Eye (tissue), 1 donor: ENCODE results near the gene PDE4D.
"Not testable (repeated sequence)": the region's sequence is repeated elsewhere in the genome, so short reads cannot be mapped to it uniquely, and the experiment has no call there.

Source experiments
- DNase-seq: peaks from one replicate; pipeline ENCODE4 v3.0.0-alpha.2; 2015

Gene PDE4D

DNA sequence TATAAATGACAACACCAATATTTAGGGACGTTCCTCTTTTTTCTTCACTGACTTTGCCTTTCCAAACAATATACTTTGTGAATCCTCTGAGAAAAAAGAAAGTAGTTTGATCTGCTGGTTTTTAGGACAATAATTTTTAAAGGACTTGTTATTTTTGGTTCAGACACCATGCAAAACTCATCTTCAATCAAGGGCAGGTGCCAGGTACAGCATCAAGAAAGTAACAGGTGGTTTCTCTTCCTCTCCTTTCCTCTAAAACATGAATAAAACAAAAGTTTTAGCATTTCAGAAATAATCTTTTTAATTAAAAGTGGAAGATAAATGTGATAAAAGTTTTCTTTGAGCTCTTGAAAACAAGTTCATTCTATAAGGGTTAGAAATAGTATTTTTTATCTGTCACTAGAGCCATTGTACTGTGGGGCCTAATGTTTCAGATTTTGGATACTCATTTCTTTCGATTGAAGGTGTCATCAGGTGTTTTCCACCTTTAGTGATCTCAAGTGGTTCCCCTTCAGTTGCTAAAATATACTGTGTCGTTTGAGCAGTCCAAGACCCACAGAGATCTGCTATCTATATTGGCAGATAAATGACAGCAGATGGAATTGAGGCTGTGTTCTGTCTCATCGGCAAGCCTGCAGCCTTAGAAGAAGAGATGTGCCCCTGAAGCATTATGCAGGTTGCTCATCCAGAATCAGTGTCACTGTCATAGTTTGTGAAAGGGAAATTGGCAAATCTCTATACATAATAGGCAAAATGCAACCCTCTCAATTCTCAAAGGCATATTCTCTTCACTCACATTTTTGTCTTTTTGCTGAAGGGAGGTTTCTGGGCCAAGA is 499.7 kb downstream of the PDE4D start:
- DNase-seq: no peak

DNA sequence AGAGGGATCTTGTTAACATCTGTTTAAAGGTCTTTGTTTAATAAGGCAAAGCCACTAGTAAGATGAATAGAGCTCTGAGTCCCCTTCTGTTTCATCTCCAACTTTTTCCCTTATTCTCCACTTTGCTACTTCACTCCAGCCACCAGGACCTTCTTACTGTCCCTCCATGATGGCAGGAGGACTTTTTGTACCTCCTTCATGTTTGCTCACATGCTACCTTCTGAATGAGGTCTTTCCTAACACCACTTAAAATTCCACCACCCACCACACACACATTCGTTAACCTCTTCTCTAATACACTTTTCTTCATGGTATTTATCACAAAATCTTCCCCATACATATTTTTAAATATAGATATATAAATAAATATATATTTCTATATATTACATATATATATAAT is 501.9 kb downstream of the PDE4D start:
- DNase-seq: no peak

DNA sequence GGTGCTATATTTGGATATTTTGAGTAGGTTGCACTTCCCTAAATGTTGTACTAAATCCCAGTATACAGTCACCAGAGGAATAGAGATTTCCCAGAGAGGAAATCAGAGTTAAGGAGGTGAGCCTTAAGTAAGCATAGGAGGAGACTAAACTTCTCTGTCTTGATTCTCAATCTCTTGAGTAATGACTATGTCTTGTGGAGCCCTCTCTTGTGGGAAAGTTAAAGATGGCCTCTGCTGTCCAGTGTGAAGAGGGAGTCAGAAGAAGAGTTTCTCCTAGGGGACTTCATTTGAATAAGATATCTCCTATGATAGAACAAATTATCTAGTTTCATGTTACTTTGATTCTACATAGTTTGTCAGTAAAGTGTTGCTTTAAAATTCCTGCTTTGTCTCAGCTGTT is 502.5 kb downstream of the PDE4D start:
- no peak for DNase-seq

DNA sequence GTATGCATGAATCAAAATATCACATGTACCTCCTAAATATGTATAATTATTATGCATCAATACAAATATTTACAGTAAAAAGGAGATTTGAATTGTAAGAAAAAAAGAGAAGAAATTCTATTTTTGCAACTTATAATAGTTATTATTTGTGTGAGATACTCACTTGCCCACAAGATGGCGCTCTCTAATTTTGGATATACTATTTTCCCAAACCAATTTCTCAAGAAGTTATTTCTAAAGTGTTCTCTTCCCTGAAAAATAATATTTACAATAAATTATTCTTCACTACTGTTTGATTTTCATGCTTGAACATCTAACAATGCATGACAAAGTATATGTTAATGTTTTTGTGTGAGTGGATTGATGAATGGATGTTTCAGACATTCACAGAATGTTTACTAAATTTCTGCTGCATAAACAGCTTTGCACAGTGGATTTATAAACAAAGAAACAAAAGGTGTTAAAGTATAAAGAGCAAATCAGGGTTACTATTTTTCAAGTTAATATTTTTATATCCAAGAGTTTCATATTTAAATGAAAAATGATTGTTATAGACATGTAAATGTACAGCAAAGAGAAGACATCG is 503.4 kb downstream of the PDE4D start:
- DNase-seq: peak; percentile 77

DNA sequence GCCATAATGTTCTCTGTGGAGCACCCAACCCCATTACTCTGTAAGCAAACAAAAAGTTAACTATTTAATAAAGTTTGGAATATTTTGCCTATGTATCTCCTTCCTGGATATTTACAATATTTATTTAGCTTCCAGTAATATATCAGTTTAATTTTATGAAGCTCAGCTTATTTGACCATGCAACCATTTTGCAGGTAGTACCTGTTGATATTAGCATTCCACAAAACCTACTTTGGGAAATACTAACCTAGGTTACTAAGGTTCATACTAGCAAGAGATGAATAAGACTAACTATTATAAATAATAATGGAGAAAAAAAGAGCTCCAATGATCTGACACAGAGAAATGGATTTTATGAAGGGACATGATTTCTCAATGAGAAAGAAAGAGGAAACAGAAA is 506.4 kb downstream of the PDE4D start:
- DNase-seq: no peak

DNA sequence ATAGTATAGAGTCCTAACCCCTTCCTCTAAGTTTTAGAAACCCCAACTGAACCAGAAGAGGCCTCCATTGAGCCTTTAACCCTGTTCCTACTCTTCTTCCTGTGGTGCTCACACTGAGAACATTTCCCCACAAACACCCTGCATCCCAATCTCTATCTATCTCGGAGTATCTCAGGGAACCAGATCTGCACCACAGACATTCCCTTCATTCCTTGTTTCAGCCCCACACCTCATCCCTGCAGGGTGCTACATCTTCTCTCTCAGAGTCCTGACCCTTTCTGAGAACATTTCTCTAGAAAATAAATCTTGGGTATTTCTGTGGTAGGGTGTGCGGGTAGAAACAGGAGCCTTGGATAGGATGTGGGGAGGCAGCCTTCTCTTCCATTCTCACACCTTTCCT is 507.8 kb downstream of the PDE4D start:
- no peak for DNase-seq

DNA sequence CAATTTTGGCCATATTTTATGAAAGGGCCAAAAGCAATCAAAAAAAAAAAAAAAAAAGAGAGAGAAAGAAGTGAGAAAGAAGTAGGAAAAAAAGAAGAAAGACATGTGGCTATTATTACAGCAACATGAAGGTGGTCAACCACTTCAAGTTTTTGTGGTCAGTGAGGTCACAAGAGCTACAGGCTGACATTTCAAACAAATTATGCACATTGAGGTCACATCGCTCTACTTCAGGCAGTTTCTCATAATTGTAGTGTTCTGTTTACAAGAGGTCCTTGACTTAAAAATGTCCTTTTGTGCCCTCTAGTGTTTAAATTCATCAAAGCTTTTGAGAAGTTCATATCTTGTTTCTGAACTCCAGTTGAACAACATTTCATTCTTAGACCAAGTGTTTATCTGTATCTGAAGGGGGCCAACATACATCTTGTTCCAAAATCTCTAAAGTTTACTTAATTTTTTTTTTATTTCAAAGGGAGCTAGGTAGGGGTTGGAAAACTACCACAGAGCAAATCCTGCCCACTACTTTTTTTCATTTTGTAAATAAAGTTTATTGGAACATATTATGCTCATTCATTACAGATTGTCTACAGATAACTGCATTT is 513.1 kb downstream of the PDE4D start:
- DNase-seq: peak; percentile 82

DNA sequence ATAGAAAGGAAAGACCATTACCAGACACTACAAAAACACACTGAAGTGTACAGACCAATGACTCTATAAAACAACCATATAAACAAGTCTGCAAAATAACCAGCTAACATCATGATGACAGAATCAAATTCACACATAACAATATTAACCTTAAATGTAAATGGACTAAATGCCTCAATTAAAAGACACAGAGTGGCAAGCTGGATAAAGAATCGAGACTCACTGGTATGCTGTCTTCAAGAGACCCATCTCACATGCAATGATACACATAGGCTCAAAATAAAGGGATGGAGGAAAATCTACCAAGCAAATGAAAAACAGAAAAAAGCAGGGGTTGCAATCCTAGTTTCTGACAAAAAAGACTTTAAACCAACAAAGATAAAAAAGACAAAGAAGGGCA is 519.5 kb downstream of the PDE4D start:
- not testable (repeated sequence) for DNase-seq

DNA sequence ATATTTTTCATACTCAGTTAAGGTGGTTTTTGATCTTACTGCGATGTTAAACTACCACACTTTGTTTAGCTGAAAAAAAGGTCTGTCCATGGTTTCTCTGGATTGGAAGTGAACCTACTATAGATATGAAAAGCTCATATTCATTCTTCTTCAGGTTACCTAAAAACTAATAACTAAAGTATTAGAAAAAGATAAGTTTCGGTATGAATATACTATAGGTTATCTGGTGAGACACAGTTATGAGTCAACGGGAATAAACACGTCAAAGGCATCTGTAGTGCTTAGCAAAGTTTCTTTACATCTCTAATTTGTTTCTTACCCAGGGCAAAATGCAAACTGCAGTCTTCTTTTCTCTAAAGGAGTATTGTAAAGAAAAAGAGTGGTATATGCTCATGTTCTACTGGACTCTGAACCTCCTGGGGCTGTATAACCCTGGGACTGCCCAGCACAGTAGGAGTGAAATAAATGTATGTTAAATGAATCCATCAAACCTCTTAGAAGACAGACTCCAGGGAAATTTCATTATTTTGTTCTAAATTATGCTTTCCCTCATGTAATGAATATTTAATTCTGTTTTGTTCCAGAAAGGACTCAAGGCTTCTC is 521.9 kb downstream of the PDE4D start:
- no peak for DNase-seq

DNA sequence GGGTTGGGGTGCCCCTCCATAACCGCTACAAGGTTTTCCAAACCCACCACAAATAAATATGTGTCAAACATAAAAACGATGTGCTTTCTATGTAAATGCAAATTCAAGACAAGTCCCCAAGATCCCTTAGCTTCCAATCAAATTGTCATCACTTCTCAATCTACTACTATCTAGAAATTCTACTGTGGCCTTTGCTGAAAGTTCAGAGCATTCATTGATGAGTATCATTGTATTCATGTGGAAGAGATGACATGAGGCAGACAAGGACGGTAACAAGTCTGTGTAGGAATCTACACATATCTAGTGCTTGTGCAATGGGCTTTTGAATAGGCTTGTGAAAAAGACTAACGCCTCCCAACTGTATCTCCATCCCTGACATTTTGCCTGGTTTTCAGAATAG is 524.6 kb downstream of the PDE4D start:
- DNase-seq: no peak

DNA sequence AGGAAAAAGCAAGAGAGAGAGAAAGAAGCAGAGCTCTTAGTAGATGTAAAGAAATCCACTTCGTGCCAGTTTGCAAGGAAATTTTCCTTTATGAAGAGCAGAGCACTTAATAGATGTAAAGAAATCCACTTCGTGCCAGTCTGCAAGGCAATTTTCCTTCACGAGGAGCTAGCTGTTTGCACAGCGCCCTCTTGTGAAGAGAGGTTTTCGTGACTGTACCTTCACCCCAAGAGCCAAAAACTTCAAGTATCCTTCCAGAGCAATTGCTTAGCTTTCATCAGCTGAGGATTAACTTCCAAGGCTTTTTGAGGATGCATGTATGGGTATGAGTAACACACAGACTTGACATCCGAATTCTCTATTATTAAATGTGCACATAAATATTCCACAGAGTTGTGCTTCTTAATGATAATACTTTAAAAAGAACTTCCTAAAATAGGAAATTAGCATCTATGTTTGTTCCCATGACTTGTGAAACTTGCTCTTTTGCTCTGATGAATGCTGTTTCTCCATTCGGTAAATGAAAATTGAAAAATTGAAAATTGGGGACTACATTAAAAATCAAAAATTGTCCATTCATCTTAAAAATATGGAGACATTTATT is 525.6 kb downstream of the PDE4D start:
- peak; percentile 85 for DNase-seq

DNA sequence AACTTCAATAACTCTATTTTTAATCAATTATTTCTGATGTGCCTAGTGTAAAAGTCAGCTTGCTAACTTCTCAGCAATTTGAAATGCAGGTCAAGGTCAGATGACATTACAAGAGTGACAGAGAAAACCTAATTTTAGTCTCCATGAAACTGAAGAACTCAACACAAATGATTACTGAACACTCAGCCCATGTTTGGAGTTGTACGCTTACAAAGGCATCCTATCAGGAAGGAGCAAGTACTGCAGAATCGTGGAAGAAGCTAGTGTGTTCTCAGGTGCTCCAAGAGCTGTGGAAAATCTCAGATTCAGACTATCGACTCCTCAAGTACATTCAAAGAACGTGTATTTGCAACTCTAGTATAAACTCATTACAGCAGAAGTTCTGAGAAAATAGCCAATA is 526.7 kb downstream of the PDE4D start:
- DNase-seq: no peak

DNA sequence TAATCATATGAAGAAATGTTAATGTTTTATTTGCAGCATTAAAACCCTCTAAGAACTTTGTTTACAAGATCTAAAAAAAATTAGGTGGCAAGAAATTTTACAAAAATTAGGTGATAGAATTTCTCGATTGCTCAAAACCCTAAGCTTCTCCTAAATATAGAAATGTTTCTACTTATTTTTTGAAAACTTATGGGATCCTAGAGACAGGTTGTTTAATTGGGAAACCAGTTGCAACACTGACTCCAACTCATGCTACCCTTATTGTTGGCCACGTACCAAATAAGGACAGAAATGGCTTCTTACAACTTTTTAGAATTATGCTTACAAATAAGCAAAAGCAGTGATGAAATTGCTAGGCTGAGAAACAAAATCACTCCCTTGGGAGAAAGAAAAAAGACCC is 531.1 kb downstream of the PDE4D start:
- DNase-seq: no peak

DNA sequence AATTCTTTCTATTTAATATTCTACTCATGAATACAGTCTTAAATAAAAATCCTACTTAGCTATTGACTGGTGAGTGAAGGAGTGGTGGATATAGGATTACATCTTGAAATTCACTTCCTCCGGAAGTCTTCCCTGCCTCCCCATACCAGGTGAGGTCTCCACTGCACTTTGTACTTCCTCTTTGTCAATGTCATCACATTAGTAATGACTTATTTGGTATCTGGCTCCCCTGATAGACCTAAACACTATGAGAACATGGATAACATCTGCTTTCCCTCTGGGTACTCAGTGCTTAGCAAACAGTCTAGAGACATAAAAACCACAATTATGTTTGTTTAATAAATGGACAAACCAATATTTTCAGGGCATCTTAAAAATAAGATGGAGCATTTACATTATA is 532.1 kb downstream of the PDE4D start:
- DNase-seq: no peak

DNA sequence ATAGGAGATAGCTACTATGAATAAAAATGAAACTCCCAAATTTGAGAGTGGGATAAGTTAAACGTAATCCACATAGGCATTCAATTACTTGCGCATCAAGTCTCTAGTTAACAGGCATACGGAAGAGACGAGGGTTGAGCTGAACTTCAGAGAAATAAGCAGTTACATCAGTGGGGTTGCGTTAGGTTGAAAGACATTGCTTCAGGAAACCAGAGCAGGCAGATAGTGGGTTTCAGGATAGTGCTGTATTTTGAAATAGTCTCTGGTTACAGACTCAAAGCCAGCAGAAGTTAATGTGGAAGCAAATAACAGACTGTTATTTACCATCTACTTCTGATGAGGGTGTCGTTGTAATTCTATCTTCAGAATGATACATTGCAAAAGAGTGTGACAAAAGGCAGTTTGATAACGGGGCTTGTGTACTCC is 533.4 kb downstream of the PDE4D start:
- DNase-seq: peak; percentile 70

DNA sequence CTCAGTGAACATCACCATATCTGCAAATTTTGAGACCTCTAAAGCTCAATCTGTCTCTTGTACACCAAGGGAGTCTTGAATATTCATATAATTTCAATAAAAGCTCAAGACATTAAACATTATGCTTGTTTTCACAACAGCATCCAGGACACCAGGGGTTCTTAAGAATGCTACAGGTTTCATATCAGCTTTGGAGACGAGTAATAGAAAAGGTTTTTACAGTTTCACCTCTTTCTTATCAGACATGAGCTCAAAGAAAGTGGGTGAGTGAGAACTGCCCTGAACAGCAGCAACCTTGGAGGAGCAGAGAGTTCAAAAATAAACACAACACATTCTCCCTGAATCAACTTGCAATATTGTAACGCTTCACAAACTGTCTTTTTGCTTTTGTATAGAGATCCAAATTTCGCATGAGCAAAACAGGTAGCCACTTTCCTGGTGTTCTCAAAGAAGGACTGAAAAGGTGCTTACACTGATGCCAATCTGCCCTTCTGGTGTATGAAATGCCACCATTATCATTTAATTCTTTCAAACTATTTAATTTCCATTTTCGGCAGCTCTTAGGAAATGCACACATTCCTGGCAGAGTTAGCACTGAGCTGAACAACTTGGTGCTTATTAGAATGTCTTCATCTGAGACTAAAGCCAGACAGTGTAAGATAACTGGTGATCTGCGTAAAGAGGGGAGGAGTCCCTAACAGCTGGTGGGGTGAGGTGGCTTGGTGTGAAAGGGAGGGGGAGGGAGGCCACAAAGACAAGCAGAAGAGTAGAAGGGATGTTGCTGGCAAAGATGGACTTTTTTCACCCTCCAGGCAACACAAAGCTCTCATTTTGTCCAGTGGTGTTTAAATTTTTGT is 535.3 kb downstream of the PDE4D start:
- peak; percentile 74 for DNase-seq

DNA sequence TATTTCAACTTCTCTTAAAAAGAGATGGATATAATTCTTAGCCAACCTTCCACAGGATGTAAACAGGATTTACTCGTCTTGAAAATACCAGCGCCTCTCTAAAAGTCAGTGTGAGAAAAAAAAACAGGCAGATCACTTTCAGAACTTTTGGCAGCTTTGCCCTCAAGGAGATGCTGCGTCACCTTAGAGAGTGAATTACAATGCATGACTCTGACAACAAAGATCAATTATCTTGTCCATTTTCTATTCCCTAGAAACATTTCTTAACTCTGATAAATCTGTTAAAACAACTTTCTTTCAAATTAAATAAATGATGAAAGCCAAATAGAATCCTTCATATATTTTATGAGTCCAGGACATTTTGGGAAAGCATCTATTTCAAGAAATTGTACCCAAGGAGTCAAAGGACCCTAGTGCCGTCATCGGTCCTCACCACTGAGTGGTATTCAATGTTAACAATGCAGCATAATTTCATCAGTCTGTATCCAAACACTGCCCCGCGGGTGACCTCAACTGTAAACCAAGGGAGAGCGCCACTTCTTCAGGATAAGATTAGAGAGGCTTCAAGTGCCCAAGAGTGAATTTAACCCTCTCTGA is 536.0 kb downstream of the PDE4D start:
- DNase-seq: peak; percentile 89

DNA sequence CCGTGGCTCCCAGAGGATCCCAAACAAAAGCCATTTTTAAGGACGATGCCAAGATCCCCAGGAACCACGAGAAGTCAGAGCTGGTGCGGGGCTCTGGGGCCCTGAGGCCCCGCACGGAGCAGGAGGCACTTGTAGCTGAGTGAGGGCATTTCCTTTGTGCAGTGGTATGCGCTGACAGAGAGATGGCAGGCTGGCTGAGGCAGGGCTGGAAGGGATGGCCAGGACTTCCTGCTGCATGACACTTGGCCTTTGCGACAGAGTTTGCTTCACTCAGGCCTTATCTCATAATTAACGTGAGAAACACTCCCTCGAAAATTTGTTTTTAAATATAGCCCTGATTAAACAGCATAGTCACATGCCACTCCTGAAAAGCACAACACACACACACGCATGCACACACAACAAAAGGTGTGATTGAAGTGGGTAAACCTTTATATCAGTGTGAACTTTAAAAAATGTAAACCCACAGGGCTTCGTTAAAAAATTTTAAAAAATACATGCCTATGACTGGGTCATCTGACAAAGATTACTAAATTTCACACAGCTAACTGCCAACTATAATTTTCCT is 536.6 kb downstream of the PDE4D start:
- DNase-seq: peak; percentile 67

DNA sequence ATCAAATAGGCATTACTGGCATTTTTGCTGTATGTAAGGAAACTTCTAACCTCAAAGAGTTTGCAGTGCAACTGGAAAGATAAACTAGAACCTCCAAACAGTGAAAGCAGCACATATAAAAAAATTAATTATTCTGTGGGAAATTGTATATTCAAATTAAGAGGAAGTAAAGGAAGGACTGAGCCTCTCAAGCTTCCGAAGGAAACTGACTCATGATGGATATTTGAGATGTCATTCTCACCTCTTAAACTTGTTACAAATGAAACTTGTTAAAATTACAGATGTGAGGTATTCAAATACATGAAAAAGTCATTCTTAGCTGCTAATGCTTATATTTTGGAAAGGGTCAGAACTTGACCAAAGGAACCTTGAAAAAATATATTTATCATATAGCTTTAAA is 538.7 kb downstream of the PDE4D start:
- DNase-seq: no peak

DNA sequence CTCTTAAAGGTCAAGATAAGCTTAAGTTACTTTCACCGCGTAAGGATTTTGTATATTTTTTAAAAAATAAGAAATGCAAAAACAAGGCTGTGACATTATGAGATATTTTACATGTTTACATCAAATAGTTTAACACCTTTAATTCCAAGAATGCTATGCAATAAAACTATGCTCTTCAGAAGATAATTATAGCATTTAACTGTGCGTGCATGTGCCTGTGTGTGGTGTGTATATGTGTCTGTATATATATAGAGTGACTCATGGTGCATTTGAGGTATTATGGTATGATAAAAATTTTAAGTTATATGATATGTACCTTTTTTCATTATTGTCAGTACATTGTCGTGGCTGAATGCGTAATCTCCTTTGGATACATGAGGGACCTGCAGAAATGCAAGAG is 539.3 kb downstream of the PDE4D start:
- no peak for DNase-seq

DNA sequence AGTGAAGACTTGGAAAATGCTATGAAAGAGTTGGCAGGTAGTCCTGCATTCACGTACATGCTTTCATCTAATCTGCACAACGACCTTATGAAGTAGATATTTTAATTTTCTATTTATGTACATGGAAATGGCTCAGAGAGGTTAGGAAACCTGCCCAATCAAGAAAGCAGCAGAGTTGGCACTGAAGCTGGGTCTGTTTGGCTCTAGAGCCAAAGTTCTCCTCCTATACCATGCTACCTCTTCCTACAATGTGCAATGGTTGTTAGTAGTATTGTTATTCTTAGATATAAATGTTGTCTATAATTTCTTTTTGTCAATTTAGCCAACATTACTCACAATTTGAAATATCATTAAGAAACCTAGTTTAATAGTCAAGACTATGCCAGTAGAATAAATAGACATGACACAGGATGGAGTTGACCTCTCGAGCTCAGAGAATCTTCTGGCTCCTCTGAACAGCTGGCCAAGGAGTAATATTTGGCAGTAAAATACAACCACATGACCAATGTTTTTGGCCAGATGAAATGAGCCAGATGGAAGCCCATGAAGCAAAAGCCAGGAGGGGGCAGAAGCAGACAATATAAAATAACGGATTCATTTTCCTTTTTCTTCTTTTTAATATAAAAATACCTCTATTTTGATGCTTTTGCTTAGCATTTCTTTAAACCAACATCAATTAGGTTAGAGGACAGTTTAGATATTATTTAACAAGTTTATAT is 542.3 kb downstream of the PDE4D start:
- DNase-seq: no peak
